Occipital lobe (tissue), 2 donors: Measurements from ENCODE around the gene HOXC9. TPM values are rescaled to one million over a fixed set of nuclear protein-coding genes. Genes with fewer than 3 reads are reported as not detected.

Experiments
- DNase-seq: peaks from one replicate; lab custom pipeline; 2025; lab: John Stamatoyannopoulos, UW
- total RNA-seq: library from RNA; depleted of rRNA; stranded (reverse); fragments of >200 nt; gene quantifications from one replicate; pipeline ENCODE4 v1.2.3, GENCODE V29; 2014

The HOXC9 gene
- total RNA-seq, 1 donor from 2014 or later, result not detected

DNA sequence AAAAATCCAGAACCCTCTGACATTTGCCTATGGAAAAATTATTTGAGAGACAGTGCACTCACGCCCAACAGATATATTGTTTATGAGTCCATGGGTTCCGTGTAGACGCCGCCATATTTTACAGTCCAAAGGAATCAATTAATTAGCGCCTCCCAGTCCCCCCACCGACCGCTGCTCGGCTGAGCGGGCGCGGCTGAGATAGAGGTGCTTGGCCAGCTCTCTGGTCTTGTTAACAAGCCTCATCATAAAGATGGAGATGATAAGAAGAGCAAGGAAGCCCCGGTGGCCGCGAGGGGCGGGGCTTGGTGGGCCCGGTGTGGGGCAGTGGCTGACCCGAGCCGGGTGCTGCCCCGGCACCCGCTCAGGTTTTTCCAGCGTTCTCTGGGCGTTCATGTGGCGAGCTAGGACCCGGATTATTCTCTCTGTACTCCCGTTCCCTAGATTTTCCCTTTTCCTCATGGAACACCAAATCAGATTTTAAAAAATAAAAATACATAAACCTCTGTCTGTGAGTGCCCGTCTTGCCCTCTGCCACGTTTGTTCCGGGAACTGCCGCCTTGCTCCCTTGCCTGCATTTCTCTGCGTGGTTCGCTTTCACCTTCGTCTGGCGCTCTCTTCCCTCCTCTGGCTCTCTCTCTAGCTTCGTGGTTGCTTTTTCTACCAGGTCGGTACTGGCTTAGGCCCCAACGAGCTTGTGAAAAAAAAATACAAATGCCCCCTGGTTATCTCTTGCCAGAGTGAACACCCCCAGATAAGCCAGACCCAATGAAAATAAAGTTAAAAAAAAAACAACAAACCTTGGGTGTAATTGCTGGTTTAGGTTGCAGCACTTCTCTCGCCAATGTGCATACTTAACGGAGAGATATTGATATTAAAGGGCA, 36.3 kb upstream of the HOXC9 start:
- DNase-seq, result no peak

DNA sequence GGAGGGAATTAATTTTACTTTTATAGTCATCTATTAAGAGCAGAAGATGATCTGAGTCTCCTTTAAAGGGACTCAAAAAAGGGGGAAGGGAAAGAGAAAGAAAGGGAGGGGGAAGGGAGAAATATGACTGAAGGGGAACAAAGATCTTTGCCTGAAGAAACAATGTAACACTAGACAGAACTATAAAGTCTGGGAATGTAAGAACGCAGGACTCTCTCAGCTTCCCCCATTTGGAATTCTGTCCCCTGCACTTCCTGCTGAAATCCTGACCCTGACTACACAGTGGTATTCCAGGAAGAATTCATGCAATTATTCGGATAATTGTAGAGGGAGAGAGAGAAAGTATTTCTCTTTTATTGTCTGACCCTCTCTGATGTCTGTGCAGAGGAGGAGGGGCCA, 35.6 kb upstream of the HOXC9 start:
- DNase-seq, result no peak

DNA sequence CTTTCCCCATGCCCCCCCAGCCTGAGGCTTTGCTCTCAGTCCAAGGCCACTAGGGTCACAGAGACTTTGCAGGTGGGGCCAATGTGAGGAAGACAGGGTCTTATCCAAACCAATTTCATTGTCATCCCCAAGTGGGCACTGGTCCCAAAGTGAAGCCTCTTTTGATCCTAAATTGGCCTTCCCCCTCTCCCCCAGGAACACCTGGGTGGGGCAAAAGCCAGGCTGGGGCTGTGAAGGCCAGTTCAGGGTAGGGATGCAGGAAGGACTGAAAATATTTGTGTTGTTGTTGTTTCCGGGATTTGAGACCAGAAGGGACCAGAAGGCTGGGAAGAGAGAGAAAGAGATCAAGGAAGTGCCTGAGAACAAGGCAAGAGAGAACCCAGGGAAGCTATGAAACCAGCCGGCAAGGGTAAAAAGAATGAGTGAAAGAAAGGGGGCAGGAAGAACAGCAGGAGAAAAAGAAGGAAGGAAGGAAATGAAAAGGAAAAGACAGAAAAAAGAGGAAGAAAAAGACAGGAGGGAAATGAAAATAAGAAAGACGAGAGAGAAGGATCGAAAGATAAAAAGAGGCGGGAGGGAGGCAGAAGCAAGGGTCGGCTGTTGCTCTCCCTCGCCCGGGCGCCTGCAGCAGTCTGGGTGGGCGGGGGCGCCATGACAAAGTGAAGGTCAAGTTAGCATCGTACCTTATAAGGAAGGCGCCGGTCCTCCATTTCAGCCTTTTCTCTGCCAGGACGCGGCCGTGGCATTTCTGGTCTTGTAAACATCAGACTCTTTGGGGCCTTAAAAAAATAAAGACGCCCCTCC, 34.5 kb upstream of the HOXC9 start:
- DNase-seq, result no peak

DNA sequence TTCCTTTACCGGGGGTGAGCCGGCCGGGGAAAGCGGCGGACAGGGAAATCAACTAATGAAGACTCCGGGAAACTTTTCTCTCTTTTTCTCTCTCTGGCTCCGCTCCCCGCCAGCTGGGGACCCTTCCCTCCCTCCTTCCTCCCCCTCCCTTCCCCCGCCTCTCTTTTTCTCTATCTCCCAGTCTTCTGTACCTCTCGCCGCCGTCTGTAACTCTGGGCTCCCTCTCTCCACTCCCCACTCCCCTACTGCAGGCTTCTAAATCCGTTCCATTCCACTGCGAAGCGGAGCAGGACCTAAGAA, 33.9 kb upstream of the HOXC9 start:
- DNase-seq, result no peak

DNA sequence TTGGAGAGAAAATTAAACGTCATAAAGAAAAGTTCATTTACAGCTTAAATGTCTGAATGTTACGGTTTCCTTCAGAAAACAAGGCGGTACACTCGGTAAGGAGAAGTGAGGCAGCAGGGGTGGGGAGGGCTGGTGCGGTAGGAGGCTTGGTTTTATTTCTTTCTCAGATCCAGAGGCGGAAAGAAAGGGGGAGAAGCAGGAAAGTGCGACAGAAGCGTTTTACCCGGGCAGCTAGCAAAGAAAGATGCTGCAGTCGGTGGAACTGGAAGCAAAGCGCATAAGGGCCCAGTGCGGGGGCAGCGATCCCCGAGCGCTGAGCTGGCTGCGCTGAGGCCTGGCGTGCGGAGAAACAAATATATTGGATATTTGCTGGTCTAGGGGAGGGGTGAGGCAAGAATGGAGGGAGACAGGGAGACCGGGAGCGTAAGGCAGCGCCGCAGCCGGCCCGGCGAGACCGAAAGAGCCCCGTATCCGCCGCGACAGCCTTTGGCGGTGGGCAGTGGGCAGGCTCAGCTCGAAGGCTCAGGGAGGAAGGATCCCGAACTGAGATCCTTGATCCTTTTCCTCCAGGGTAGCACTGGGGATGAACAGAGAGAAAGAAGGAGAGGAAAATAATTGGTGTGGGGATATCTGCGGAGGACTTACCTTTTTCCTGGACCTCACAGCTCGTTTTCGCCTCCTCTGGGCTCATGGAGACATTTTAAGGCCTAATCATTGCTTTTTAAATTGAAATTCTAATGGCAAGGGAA, 33.4 kb upstream of the HOXC9 start:
- no peak for DNase-seq

DNA sequence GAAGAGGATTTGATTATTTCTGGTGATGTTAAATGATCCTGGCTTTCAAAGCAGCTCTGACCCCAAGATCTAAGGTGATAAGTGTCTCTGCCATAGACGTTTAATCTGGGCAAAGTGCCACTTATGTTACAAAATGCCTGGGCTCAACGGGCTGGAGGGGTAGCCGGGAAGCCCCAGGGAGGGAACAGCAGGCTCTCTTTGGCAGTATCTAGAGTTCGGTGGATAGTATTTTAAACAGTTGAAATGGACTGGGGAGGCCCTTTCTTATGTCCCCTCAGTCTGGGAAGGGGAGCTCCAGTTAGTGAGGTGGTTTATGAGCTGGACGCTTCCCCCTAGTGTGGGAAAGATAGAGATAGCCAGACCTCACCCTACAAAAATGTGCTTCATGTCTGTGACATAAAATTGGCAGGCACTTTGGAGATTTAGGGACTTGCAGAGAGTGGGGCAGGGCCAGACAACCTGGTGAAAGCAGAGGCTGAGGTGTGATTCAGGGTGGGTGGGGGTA, 32.5 kb upstream of the HOXC9 start:
- DNase-seq, result no peak

DNA sequence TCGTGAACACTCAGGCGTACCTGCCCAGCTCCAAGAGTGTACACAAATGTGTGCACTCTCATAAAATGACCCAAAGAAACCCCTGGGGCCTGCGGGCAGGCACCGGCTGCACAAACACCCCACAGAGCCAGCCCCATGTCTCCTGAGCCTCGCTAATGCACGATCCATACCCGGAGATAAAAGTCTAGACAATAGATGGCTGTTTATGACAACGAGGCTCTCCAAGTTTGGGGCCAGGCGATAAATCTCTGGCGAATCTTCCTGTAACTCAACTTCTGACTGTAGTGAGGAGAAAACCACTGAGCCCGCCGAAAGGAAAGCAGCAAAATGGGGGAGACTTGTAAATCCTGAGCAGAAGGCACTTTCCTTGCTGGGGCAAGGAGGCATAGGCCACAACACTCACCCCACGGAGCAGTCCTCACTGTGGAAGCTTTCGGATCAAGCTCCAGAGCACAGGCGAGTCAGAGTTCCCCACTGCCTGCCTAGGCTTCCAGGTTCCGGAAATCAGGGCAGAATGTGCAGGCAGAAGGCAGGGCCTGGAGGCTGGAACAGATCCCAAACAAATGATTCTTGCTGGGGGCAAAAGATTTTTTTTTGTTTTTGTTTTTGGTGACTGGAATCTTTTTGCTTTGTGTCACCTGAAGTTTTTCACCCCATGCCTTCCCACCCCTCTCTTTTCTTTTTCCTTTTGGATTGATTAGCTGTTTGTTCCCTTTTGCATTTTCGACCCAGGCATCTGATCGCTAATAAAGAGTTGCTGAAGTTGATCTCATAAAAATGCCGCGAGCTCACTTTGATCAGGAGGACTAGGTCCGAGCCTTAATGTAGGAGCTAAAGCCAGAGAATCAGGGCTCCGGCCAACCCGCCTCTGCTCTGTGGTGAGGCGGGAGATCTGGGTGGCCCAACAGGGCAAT, 31.5 kb upstream of the HOXC9 start:
- no peak for DNase-seq

DNA sequence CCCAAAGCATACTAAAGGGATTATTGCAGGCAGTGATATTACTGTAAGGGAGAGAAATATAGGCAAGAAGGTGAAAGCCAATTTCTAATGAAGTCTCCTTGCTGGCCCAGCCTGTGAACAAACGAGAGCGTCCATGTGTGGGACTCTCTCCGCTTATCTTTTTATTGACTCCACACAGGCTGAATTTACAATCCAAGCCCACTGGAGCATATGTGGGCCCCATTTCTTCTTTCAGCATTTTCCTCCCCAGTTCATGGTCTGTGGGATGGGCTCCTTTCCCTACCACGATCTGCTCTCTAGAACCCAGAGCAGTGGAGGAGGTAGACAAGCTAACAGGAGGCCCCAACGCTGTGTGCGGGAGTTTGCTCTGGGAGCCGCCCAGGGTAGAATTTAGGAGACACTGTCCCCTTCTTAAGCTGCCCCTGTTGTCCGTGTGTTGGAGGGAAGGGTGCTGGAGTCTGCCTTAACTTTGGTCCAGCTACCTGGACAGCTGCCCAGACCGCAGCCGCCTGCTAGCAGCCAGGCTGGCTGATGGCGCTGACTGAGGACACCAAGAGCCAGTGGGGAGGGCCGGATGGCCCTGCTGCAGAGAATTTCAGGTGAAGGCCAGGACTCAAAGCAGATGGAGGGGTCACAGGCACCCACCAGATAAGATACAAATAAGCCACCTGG, 30.2 kb upstream of the HOXC9 start:
- DNase-seq, result no peak

DNA sequence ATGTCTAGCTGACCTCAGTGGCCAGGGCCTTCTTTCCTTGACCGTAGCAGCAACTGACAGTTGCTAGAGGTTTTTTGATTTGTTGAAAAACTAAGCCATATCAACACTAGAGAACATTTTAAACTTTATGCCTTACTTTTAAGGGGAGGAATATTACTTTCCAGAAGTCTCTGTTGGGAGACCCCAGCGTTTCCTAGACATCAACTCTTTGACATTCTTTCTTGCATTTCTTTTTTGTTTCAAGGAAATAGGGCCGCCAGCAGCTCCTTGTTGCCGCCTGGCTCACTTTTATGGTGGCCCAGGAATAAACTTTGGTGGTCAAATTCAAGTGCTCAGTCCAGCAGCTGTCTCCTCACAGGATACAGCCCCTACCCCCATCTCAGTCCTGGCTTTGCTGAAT, 29.5 kb upstream of the HOXC9 start:
- no peak for DNase-seq

DNA sequence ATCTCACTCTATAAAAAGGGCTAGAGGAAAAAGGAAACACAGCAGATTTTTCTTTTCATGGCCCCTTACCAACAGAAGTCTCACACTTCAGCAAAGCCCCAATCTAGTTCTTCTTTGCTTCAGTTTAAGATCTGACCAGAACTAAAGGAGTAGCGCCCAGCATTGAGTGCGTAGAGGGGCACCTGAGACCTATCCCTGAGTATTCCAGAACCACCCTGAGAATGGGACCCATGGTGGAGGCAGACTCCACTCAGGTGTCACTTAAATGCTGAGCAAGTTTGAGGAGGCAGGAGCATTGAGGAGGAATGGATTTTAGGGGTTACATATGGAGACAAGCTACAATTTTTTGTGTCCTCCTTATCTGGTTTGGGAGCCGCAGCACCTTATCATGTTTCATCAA, 28.8 kb upstream of the HOXC9 start:
- no peak for DNase-seq

DNA sequence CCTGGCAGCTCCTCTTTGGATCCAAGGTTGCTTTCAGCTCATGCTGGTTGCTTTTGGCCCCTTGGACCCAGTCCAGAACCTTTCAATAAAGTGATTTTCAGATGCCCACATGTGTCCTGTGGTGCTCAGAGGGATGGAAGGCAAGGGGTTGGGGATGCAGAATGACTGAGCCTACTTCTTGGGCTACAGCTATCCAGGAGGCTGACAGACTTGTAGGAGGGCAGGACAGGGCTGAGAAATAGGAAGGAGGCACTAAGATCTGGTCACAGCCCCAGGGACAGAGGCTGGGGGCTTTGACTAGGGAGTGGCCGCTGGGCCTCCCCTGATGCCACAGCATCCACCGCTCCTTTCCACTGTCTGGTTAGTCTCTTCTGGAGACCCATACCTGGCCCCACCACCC, 28.3 kb upstream of the HOXC9 start:
- no peak for DNase-seq

DNA sequence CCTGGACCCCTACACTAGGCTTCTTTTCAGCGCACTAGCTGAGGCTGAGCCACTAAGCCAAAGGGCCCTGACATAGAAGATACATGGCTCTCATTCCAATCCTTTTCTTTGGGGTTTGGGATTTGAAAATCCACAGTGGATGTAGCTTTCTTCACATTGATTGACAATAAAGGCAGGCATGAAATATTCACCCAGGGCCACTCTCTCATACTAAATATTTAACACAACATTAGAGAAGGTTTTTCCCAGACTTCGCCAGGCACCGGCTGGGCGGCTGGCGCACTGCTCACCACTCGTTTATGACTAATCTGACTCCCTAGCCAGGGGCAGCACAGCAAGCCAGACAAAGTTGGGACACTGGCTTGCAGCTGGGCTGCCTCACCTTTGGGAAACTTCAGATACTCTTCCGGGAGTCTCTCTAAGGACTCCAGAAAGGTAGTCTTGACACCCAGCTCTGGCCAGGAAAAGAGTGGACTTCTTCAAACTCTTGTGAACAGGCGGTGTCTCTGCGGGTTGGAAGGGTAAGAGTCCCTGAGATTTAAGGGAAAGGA, 27.7 kb upstream of the HOXC9 start:
- no peak for DNase-seq

DNA sequence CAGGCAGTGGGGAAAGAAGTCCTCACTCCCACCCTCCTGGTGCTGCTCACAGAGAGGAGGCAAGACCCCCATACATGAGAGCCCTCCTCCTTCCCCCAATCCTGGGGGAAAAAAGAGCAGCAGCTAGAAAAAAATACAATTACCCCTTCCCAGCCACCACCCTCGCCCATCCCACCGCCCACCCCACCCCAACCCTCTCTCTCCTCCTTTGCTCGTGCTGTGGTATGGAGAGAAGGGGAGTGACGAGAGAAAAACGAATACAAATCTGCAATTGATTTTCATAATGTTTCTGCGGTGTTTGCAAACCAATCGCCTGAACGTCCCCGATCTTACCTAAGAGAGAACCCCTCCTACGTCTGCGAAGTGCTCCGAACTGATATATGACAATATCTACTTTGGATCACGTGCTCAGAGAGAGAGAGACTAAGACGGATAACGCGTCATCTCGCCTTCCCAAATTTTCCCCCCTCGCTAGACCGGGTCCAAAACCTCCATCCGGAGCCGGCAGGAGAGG, 27.2 kb upstream of the HOXC9 start, which contains the start of gene HOXC11:
Gene HOXC11, plus strand, starts transcription at position 405 of the 514 bp plus-strand sequence. CDS start 116 bp downstream, outside the sequence.
- DNase-seq, result no peak

DNA sequence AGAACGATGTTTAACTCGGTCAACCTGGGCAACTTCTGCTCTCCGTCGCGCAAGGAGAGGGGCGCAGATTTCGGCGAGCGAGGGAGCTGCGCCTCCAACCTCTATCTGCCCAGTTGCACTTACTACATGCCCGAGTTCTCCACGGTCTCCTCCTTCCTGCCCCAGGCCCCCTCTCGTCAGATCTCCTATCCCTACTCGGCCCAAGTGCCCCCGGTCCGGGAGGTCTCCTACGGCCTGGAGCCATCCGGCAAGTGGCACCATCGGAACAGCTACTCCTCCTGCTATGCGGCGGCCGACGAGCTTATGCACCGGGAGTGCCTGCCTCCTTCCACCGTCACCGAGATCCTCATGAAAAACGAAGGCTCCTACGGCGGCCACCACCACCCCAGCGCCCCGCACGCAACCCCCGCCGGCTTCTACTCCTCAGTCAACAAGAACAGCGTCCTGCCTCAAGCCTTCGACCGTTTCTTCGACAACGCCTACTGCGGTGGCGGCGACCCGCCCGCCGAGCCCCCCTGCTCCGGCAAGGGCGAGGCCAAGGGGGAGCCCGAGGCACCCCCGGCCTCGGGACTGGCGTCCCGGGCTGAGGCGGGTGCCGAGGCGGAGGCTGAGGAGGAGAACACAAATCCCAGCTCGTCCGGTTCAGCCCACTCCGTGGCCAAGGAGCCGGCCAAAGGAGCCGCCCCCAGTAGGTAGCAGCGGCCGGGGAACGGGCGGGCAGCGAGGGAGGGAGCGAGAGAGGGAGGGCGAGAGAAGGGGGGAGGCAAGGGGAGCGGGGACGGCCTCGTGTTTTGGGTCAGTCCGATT, 26.5 kb upstream of the HOXC9 start:
- no peak for DNase-seq

DNA sequence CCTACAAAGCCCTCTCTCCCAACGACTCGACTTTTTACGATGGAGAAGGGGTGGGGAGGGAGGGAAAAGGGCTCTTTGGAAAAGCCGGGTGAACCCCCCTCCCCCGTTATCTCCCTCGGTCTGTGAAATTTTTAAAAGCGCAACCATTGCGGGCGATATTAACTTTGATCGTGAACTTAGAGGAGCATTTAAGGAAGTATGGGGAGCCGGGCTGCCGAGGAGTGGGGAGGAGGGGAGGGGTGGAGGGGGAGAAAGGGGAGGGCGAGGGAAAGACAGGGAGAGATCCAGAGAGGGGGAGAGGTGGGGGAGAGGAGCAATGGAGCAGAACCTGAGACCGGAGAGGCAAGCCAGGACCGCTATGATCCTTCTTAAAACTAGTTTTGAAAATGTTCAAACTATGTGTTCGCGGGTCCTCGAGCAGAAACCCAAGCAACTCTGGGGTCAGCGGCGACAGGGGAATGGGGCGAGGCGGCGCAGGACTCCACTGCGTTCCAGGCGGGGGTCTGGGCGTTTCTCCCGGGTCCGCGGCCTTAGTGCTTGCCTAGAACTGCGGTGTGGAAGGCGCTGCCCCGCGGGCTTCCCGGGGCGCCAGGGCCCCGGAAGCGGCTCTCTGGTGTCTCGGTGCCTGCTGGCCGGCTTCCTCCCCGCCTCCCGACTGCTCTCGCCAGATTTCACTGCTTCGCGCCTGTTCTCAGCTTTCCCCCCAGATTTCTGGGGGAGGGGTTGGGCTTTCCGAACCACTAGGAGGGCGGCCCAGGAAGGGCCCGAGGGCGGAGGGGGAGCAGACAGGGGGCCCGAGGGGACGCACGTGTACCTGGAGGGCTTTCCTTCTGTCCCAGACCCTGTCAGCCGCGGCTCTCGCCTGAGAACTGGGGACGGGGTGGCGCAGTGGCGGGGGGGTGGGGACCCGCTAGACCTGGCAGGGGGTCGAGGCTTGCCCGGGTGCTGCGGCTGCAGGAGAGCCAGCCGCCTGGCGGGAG, 25.6 kb upstream of the HOXC9 start, which contains the start of gene HOTAIR:
Gene HOTAIR, minus strand, starts transcription at position 871 of the 980 bp plus-strand sequence.
- DNase-seq, result no peak

DNA sequence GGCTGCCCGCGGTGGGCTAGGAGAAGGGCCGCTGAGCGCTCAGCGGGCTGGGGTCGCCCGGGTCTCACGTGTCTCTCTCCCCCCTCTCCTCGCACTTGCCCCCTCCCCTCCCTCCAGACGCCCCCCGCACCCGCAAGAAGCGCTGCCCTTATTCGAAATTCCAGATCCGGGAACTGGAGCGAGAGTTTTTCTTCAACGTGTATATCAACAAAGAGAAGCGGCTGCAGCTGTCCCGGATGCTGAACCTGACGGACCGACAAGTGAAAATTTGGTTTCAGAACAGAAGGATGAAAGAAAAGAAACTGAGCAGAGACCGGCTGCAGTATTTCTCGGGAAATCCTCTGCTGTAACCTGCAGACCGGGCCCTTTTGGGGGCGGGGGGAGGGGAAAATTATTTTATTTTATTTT, 24.9 kb upstream of the HOXC9 start:
- no peak for DNase-seq

DNA sequence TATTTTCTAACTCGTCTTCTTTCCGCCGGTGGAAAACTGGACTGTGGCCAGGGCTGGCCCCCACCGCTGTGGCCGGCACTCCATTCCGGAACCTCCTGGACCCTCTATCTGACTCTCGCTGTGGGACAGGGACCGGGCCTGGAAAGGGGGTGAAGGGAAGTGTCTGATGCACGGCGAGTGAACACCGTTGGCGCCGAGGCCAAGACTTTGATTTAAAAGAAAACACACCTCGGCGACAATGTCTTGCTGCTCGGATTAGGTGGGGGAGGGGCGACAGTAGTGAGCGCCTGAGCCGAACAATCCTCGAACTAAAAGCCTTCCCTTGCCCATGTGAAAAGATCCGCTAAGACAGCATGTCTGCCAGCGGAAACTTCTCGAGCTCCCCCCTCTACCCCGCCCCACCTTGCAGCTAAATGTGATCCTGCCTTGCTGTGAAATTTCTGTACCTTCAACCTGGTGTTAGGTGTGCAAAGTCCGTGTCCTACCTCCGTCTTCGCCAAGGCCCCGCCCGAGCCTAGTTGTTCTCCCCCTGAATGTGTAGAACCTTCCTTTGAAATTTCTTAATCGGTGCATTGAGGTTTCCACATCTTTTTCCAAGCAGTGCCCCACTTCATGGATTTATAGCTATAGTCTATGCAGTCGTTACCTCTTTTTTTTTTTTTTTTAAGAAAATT, 24.3 kb upstream of the HOXC9 start:
- no peak for DNase-seq
